HAP-1 (cell line): ENCODE data around the gene PAX8.

Experiments used
- DNase-seq, 2 experiments: peaks; one replicate each; pipeline ENCODE4 v3.0.0-alpha.2; 2016 to 2020; ENCODE audit warnings: low spot score in 2 of 2
- H3K27me3 ChIP-seq: fragments of 250-450 bp; sonication (Bioruptor Pico); 2 replicates; pipeline ENCODE4 v1.5.1; 2020; ENCODE audit warnings: low read depth, mild to moderate bottlenecking, moderate library complexity
- H3K36me3 ChIP-seq: fragments of 250-450 bp; sonication (Bioruptor Pico); replicated peaks from 2 replicates; pipeline ENCODE4 v1.5.1; 2020; ENCODE audit warnings: mild to moderate bottlenecking
- H3K4me1 ChIP-seq: fragments of 250-450 bp; sonication (Bioruptor Pico); 2 replicates; pipeline ENCODE4 v1.5.1; 2020; ENCODE audit warnings: mild to moderate bottlenecking
- H3K4me3 ChIP-seq: fragments of 250-450 bp; sonication (Bioruptor Pico); 2 replicates; pipeline ENCODE4 v1.5.1; 2020; ENCODE audit warnings: mild to moderate bottlenecking, moderate library complexity
- H3K9me3 ChIP-seq: fragments of 250-450 bp; sonication (Bioruptor Pico); 2 replicates; pipeline ENCODE4 v1.5.1; 2020; ENCODE audit warnings: mild to moderate bottlenecking, moderate library complexity
- in situ Hi-C: fragments of 300-500 bp; cut with MboI; formaldehyde crosslinking; loops from 3 replicates; pipeline ENCODE4 v1.14.3; 2020; ENCODE audit warnings: low sequenced_read_pairs, inconsistent platforms, mixed read lengths

The PAX8 gene

GRCh38 chr2:113201496-113202304, 77.0 kb downstream of the PAX8 start:
- Histone ChIP-seq H3K4me1 (no peaks in the 10 kb centered on the region), H3K9me3 (no peaks in the 10 kb centered on the region), H3K27me3 (no peaks in the 10 kb centered on the region), H3K4me3 (no peak overlapping the region), H3K36me3 (no peaks in the 10 kb centered on the region)
- in situ Hi-C loops, result loop anchor here (10.0 kb wide), 1 partner anchor 173 kb away; no protein-coding TSS in a partner anchor
- no peak for DNase-seq

DNA sequence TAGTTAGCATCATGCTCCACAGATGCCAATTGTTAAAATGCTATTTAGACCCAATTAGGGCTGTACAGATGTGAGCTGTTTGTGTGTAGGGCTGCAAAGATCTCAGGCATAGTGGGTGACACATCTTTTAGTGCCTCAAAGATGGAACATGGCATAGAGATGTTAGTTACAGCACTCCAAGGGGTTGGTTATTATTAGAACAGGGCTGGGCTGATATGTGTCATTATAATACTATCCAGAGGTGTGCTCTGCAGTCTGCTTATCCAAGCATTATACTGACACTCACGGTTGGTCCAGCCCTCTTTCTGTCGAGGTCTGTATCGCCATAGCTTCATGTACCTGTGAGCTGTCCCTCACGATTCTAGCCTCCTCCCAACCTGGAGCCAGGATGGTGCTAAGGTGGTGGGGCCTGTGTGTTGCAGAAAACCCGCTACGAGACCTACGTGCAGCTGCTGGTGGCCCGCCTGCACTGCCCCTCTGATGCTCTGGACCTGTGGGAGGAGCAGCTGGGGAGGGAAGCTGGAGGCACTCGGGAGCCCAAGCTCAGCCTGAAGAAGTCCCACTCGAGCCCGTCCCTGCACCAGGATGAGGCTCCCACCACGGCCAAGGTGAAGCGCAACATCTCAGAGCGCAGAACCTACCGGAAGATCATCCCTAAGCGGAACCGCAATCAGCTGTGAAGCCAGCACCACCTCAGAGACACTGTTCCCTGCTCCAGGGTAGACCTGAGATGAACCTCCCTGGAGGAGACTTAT, 77.8 kb downstream of the PAX8 start:
- DNase-seq, result no peak
- no peaks in the 10 kb centered on the region for H3K9me3 ChIP-seq
- no peak overlapping the region for H3K4me3 ChIP-seq
- in situ Hi-C loops, result loop anchor here (10.0 kb wide), 1 partner anchor 174 kb away; no protein-coding TSS in a partner anchor
- H3K36me3 ChIP-seq, result no peaks in the 10 kb centered on the region
- H3K27me3 ChIP-seq, result no peaks in the 10 kb centered on the region
- H3K4me1 ChIP-seq, result no peaks in the 10 kb centered on the region

- DNase-seq, result no peak
- no peak overlapping the region for H3K4me3 ChIP-seq
- H3K4me1 ChIP-seq, result no peaks in the 10 kb centered on the region
- no peaks in the 10 kb centered on the region for H3K36me3 ChIP-seq
- in situ Hi-C loops, result loop anchor here (10.0 kb wide), 1 partner anchor 175 kb away; no protein-coding TSS in a partner anchor
- H3K27me3 ChIP-seq, result no peaks in the 10 kb centered on the region
- H3K9me3 ChIP-seq, result no peaks in the 10 kb centered on the region
These were observed 78.5 kb downstream of the PAX8 start for GRCh38 chr2:113200236-113200635.

- no peaks in the 10 kb centered on the region for H3K4me1 ChIP-seq
- no peak overlapping the region for H3K4me3 ChIP-seq
- DNase-seq, result no peak
- H3K27me3 ChIP-seq, result no peaks in the 10 kb centered on the region
- in situ Hi-C loops, result no loop called here
- no peaks in the 10 kb centered on the region for H3K36me3 ChIP-seq
- no peaks in the 10 kb centered on the region for H3K9me3 ChIP-seq
These were observed 79.7 kb downstream of the PAX8 start for GRCh38 chr2:113198790-113199612.

- in situ Hi-C loops, result no loop called here
- no peaks in the 10 kb centered on the region for H3K36me3 ChIP-seq
These were observed 80.5 kb downstream of the PAX8 start for GRCh38 chr2:113198048-113198789.

DNA sequence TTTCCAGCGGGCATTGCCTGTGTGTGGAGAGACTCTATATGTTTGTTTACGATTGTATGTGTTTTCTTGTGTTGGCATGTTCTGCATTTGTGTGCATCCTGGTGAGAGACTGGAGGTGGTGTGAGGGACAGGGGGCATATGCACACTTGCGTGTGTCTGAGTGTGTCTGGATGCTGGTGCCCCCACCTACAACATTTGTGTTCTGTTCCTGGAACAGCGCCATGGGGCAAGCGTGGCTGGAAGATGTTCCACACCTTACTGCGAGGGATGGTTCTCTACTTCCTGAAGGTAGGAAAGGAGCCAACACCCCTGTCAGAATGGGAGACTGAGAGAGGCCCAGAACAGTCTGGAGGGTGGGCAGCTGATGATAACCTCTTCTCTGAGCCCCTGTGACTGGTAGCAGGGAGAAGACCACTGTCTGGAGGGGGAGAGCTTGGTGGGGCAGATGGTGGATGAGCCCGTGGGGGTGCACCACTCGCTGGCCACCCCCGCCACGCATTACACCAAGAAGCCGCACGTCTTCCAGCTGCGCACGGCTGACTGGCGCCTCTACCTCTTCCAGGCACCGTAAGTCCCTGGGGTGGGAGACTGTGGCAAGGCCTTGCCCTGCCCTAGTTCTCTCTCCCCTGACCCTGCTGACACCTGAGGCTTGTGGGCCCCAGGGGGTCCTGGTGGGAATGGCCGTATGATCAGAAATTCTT, 81.2 kb downstream of the PAX8 start:
- no peak overlapping the region for H3K4me3 ChIP-seq
- H3K36me3 ChIP-seq, result no peaks in the 10 kb centered on the region
- H3K4me1 ChIP-seq, result no peaks in the 10 kb centered on the region
- no peaks in the 10 kb centered on the region for H3K27me3 ChIP-seq
- DNase-seq, result no peak
- no peaks in the 10 kb centered on the region for H3K9me3 ChIP-seq
- in situ Hi-C loops, result no loop called here

More at GRCh38 chr2:113198048-113198789, 80.5 kb downstream of the PAX8 start:
- no peak for DNase-seq
- no peak overlapping the region for H3K4me3 ChIP-seq
- H3K27me3 ChIP-seq, result no peaks in the 10 kb centered on the region
- no peaks in the 10 kb centered on the region for H3K4me1 ChIP-seq
- H3K9me3 ChIP-seq, result no peaks in the 10 kb centered on the region

DNA sequence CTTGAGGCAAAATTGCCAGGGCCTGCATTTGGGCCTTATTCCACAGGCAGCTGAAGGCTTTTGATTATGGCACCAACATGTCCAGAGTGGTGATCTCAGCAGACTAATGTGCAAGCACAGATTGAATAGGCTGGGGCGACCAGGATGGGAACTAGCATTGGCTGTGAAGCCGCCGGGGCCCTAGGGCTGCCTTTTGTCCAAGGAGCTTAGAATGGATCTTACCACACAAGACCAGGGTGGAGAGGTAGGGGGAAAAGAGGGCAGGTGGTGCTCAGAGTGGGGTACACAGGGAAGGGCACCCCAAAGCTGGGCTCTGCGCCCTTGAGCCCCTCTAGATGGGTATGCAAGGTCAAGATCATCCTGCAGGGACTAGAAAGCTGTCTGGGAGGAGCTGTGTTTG, 81.9 kb downstream of the PAX8 start:
- Histone ChIP-seq H3K9me3 (no peaks in the 10 kb centered on the region), H3K36me3 (no peaks in the 10 kb centered on the region)
- in situ Hi-C loops, result no loop called here

GRCh38 chr2:113195923-113196501, 82.7 kb downstream of the PAX8 start:
- no peak overlapping the region for H3K4me3 ChIP-seq
- no peaks in the 10 kb centered on the region for H3K4me1 ChIP-seq
- H3K27me3 ChIP-seq, result no peaks in the 10 kb centered on the region
- H3K36me3 ChIP-seq, result no peaks in the 10 kb centered on the region
- in situ Hi-C loops, result no loop called here
- no peak for DNase-seq
- H3K9me3 ChIP-seq, result no peaks in the 10 kb centered on the region

More for the DNA sequence above, 81.9 kb downstream of the PAX8 start:
- Histone ChIP-seq H3K27me3 (no peaks in the 10 kb centered on the region), H3K4me3 (no peak overlapping the region), H3K4me1 (no peaks in the 10 kb centered on the region)
- DNase-seq, result no peak

DNA sequence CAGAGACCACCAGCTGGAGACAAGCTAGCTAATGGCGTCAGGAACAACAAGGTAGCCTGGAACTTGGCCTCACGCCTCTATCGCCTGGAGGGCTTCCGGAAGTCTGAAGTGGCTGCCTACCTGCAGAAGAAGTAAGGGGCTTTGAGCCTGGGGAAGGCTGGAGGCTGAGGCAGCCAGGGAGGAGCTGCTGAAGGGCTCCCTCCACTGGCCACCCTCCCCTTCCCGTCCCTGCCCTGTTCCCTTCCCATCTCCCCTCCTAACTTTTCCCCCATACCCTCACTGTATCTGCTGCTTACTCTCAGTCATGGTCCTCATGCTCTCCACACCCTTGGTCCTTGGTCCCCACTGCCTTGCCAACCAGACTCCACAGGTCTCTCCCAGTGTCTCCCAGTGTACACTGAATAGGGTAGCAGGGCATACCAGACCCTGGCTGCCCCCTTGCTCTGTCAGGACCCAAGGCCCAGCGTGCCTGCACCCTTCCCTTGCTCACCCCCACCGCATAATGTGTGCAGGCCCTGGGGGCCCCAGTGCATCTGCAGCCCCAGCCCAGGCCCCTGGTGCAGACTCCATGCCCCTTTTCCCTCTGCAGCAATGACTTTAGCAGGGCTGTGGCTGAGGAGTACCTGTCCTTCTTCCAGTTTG, 86.1 kb downstream of the PAX8 start:
- Histone ChIP-seq H3K4me3 (no peak overlapping the region), H3K9me3 (no peaks in the 10 kb centered on the region), H3K4me1 (no peaks in the 10 kb centered on the region), H3K27me3 (no peaks in the 10 kb centered on the region), H3K36me3 (no peaks in the 10 kb centered on the region)
- in situ Hi-C loops, result no loop called here
- no peak for DNase-seq

GRCh38 chr2:113190871-113191270, 87.8 kb downstream of the PAX8 start:
- no peak for DNase-seq
- in situ Hi-C loops, result no loop called here
- Histone ChIP-seq H3K27me3 (no peaks in the 10 kb centered on the region), H3K4me1 (no peaks in the 10 kb centered on the region), H3K9me3 (no peaks in the 10 kb centered on the region), H3K4me3 (no peak overlapping the region), H3K36me3 (no peaks in the 10 kb centered on the region)

GRCh38 chr2:113187771-113188170, 91.0 kb downstream of the PAX8 start:
- in situ Hi-C loops, result no loop called here
- Histone ChIP-seq H3K9me3 (no peaks in the 10 kb centered on the region), H3K36me3 (no peaks in the 10 kb centered on the region), H3K27me3 (no peaks in the 10 kb centered on the region), H3K4me1 (no peaks in the 10 kb centered on the region), H3K4me3 (no peak overlapping the region)
- no peak for DNase-seq

GRCh38 chr2:113186433-113186796, 92.3 kb downstream of the PAX8 start:
- H3K4me1 ChIP-seq, result no peaks in the 10 kb centered on the region
- in situ Hi-C loops, result no loop called here
- no peak overlapping the region for H3K4me3 ChIP-seq
- no peaks in the 10 kb centered on the region for H3K36me3 ChIP-seq
- no peak for DNase-seq
- H3K9me3 ChIP-seq, result no peaks in the 10 kb centered on the region
- no peaks in the 10 kb centered on the region for H3K27me3 ChIP-seq
